Raji (cell line): Measurements from ENCODE around the gene TTBK2.

Experiments
- POLR2A ChIP-seq: IDR thresholded peaks from 2 replicates; pipeline ENCODE4 v1.6.1; 2011; ENCODE audit warnings: low read depth, low read length, control low read depth; ENCODE audit not compliant: insufficient read depth

The TTBK2 gene

GRCh38 chr15:42802168-42802567 is 118.4 kb downstream of the TTBK2 start:
- TF ChIP-seq POLR2A, result no peak

- no peak for TF ChIP-seq POLR2A
Measured at GRCh38 chr15:42800731-42801474, 119.7 kb downstream of the TTBK2 start.

GRCh38 chr15:42798802-42799201 is 121.8 kb downstream of the TTBK2 start:
- no peak for TF ChIP-seq POLR2A

GRCh38 chr15:42796955-42797782 is 123.4 kb downstream of the TTBK2 start:
- TF ChIP-seq POLR2A, result no peak

GRCh38 chr15:42788725-42789124 is 131.9 kb downstream of the TTBK2 start:
- TF ChIP-seq POLR2A, result no peak

- no peak for TF ChIP-seq POLR2A
Measured at GRCh38 chr15:42786978-42787377, 133.6 kb downstream of the TTBK2 start.

- no peak for TF ChIP-seq POLR2A
Measured at GRCh38 chr15:42785569-42785968, 135.0 kb downstream of the TTBK2 start.

- TF ChIP-seq POLR2A, result no peak
Measured at GRCh38 chr15:42784705-42785104, 135.9 kb downstream of the TTBK2 start.

GRCh38 chr15:42782716-42783115 is 137.9 kb downstream of the TTBK2 start:
- no peak for TF ChIP-seq POLR2A

GRCh38 chr15:42775416-42775815 is 145.2 kb downstream of the TTBK2 start:
- no peak for TF ChIP-seq POLR2A

GRCh38 chr15:42772901-42773300 is 147.7 kb downstream of the TTBK2 start:
- no peak for TF ChIP-seq POLR2A

GRCh38 chr15:42772144-42772543 is 148.4 kb downstream of the TTBK2 start:
- no peak for TF ChIP-seq POLR2A

GRCh38 chr15:42760759-42761158 is 159.8 kb downstream of the TTBK2 start:
- TF ChIP-seq POLR2A, result no peak

- TF ChIP-seq POLR2A, result no peak
Measured at GRCh38 chr15:42759093-42759492, 161.5 kb downstream of the TTBK2 start.

- no peak for TF ChIP-seq POLR2A
Measured at GRCh38 chr15:42750306-42750705, 170.3 kb downstream of the TTBK2 start.

GRCh38 chr15:42749266-42749665 is 171.3 kb downstream of the TTBK2 start:
- TF ChIP-seq POLR2A, result no peak
